Measurements from ENCODE around the gene KRT33B.

Gene KRT33B

DNA sequence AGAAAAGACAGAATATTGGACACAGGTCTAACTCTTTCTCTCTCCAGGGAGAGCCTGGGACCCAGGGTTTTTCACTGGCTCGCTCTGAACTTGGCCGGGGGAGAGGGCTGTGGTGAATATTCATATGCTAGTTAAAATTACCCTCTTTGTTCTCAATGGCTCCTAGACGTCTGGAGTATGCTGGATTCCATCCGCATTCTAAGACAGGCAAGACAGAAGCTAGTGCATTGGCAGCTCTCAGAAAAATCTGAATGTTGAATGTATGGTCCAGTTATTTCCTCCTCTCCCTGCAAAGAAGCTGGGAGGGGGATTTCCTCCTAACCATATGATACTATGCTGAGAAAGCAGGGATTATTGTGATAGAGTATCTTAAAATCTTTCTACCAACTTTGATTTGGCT lies 18.1 kb upstream of the KRT33B start:
- H3K9me2 ChIP-seq (replicated peaks; ENCODE audit: insufficient read depth, low read length): no peaks in the 10 kb centered on the region
- no peak overlapping the region for H3K27ac ChIP-seq (ENCODE audit: low read length)
- no peaks in the 10 kb centered on the region for H3K4me1 ChIP-seq (ENCODE audit: low read length)
- TF ChIP-seq, protein P1, sequence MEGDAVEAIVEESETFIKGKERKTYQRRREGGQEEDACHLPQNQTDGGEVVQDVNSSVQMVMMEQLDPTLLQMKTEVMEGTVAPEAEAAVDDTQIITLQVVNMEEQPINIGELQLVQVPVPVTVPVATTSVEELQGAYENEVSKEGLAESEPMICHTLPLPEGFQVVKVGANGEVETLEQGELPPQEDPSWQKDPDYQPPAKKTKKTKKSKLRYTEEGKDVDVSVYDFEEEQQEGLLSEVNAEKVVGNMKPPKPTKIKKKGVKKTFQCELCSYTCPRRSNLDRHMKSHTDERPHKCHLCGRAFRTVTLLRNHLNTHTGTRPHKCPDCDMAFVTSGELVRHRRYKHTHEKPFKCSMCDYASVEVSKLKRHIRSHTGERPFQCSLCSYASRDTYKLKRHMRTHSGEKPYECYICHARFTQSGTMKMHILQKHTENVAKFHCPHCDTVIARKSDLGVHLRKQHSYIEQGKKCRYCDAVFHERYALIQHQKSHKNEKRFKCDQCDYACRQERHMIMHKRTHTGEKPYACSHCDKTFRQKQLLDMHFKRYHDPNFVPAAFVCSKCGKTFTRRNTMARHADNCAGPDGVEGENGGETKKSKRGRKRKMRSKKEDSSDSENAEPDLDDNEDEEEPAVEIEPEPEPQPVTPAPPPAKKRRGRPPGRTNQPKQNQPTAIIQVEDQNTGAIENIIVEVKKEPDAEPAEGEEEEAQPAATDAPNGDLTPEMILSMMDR (IDR thresholded peaks at IDR 0.05; ENCODE audit: low read length): no peak
- no peak for TF ChIP-seq EZH2 (optimal IDR thresholded peaks at IDR 0.05; ENCODE audit: low read depth, low read length)
- no peak for TF ChIP-seq EZH2phosphoT487 (IDR thresholded peaks at IDR 0.05; ENCODE audit: low read length)
- H3K79me2 ChIP-seq (ENCODE audit: low read length): no peaks in the 10 kb centered on the region
- no peaks in the 10 kb centered on the region for H3K36me3 ChIP-seq (replicated peaks; ENCODE audit: insufficient read depth, low read length)
- H2AFZ ChIP-seq (ENCODE audit: low read length): no peak overlapping the region
- no peaks in the 10 kb centered on the region for H3F3A ChIP-seq (ENCODE audit: insufficient read depth, low read length)
- no peaks in the 10 kb centered on the region for H4K20me1 ChIP-seq (ENCODE audit: insufficient read depth, low read length)
- no peak overlapping the region for H3K4me2 ChIP-seq (ENCODE audit: low read depth, low read length)
- no peak for DNase-seq
- no peaks in the 10 kb centered on the region for H3K9me3 ChIP-seq (replicated peaks; ENCODE audit: insufficient read depth, low read length)
- no peak overlapping the region for H3K4me3 ChIP-seq (ENCODE audit: low read length)
- no peaks in the 10 kb centered on the region for H3K27me3 ChIP-seq (replicated peaks; ENCODE audit: insufficient read depth, low read length)
- no peak overlapping the region for H3K9ac ChIP-seq (ENCODE audit: low read length)

DNA sequence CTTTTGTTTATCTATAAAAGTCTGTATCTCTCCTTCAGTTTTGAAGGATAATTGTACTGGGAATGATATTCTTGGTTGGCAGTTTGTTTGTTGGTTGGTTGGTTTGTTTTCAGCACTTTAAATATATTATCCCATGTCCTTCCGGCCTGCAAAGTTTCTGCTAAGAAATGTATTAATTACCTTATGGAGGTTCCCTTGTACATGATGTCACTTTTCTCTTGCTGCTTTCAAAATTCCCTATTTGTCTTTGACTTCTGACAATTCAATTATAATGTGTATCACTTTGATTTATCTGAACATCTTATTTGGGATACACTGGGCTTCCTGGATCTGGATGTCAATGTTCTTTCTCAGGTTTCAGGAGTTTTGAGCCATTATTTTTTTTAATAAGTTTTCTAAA lies 16.6 kb upstream of the KRT33B start:
- Histone ChIP-seq H4K20me1 (ENCODE audit: insufficient read depth, low read length) (no peaks in the 10 kb centered on the region), H3K27me3 (replicated peaks; ENCODE audit: insufficient read depth, low read length) (no peaks in the 10 kb centered on the region), H3K9me3 (replicated peaks; ENCODE audit: insufficient read depth, low read length) (no peaks in the 10 kb centered on the region), H2AFZ (ENCODE audit: low read length) (no peak overlapping the region), H3K4me3 (ENCODE audit: low read length) (no peak overlapping the region), H3K9me2 (replicated peaks; ENCODE audit: insufficient read depth, low read length) (no peaks in the 10 kb centered on the region), H3K79me2 (ENCODE audit: low read length) (no peaks in the 10 kb centered on the region), H3F3A (ENCODE audit: insufficient read depth, low read length) (no peaks in the 10 kb centered on the region), H3K4me1 (ENCODE audit: low read length) (no peaks in the 10 kb centered on the region), H3K27ac (ENCODE audit: low read length) (no peak overlapping the region), H3K9ac (ENCODE audit: low read length) (no peak overlapping the region), H3K4me2 (ENCODE audit: low read depth, low read length) (no peak overlapping the region), H3K36me3 (replicated peaks; ENCODE audit: insufficient read depth, low read length) (no peaks in the 10 kb centered on the region)
- TF ChIP-seq EZH2 (optimal IDR thresholded peaks at IDR 0.05; ENCODE audit: low read depth, low read length) (no peak), EZH2phosphoT487 (IDR thresholded peaks at IDR 0.05; ENCODE audit: low read length) (no peak)
- TF ChIP-seq, protein P1 (IDR thresholded peaks at IDR 0.05; ENCODE audit: low read length): no peak
- DNase-seq: no peak

DNA sequence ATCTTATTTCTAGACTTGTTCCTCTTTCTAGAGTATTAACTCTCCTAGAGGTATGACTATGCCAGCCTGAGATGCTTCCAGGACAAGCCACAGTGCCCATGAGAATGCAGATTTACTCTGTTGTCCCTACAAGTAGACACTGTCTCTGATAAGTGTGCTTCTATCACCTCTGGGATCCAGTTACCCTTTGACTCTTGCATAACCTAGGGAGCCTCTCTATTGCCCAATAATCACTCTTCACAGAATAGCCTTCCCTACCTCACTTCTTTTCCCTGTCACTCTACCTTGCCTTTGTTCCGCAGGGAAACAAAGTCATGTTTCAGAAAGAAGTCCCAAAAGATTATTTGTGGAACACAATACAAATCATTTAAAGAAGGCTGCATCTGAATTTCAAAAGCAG lies 14.1 kb upstream of the KRT33B start:
- DNase-seq: no peak
- Histone ChIP-seq H3K4me3 (ENCODE audit: low read length) (no peak overlapping the region), H3K4me2 (ENCODE audit: low read depth, low read length) (no peak overlapping the region), H3K79me2 (ENCODE audit: low read length) (no peaks in the 10 kb centered on the region), H4K20me1 (ENCODE audit: insufficient read depth, low read length) (no peaks in the 10 kb centered on the region), H3K9me2 (replicated peaks; ENCODE audit: insufficient read depth, low read length) (no peaks in the 10 kb centered on the region), H3K9me3 (replicated peaks; ENCODE audit: insufficient read depth, low read length) (no peaks in the 10 kb centered on the region), H3K9ac (ENCODE audit: low read length) (no peak overlapping the region), H2AFZ (ENCODE audit: low read length) (no peak overlapping the region), H3K27me3 (replicated peaks; ENCODE audit: insufficient read depth, low read length) (no peaks in the 10 kb centered on the region), H3K4me1 (ENCODE audit: low read length) (no peaks in the 10 kb centered on the region), H3F3A (ENCODE audit: insufficient read depth, low read length) (no peaks in the 10 kb centered on the region), H3K27ac (ENCODE audit: low read length) (no peak overlapping the region), H3K36me3 (replicated peaks; ENCODE audit: insufficient read depth, low read length) (no peaks in the 10 kb centered on the region)
- TF ChIP-seq, protein P1 (IDR thresholded peaks at IDR 0.05; ENCODE audit: low read length): no peak
- TF ChIP-seq EZH2 (optimal IDR thresholded peaks at IDR 0.05; ENCODE audit: low read depth, low read length) (no peak), EZH2phosphoT487 (IDR thresholded peaks at IDR 0.05; ENCODE audit: low read length) (no peak)
